Parathyroid adenoma (tissue), 2 donors: ENCODE data around the gene STAC.

Experiments used
- H2AFZ ChIP-seq: fragments of 300-600 bp; sonication (generic); one replicate; pipeline ENCODE4 v1.7.0; 2017; ENCODE audit warnings: antibody characterized with exemption, mild to moderate bottlenecking
- H3K27ac ChIP-seq: fragments of 300-600 bp; sonication (generic); one replicate; pipeline ENCODE4 v1.7.0; 2017
- H3K27me3 ChIP-seq: fragments of 300-600 bp; sonication (generic); one replicate; pipeline ENCODE4 v1.7.0; 2017; ENCODE audit warnings: low read length; ENCODE audit not compliant: control insufficient read depth, insufficient read depth
- H3K36me3 ChIP-seq: fragments of 300-600 bp; sonication (generic); one replicate; pipeline ENCODE4 v1.7.0; 2017; ENCODE audit warnings: low read length; ENCODE audit not compliant: control insufficient read depth, insufficient read depth
- H3K4me1 ChIP-seq: fragments of 300-600 bp; sonication (generic); one replicate; pipeline ENCODE4 v1.7.0; 2017; ENCODE audit warnings: control low read depth
- H3K4me2 ChIP-seq: fragments of 300-600 bp; sonication (generic); one replicate; pipeline ENCODE4 v1.7.0; 2017; ENCODE audit warnings: low read length
- H3K4me3 ChIP-seq: fragments of 300-600 bp; sonication (generic); one replicate; pipeline ENCODE4 v1.7.0; 2017; ENCODE audit warnings: low read depth, low read length
- H3K79me2 ChIP-seq: fragments of 300-600 bp; sonication (generic); one replicate; pipeline ENCODE4 v1.7.0; 2017; ENCODE audit warnings: control low read depth
- H3K9ac ChIP-seq: fragments of 300-600 bp; sonication (generic); one replicate; pipeline ENCODE4 v1.7.0; 2017; ENCODE audit warnings: mild to moderate bottlenecking
- H3K9me3 ChIP-seq: fragments of 300-600 bp; sonication (generic); one replicate; pipeline ENCODE4 v1.7.0; 2017; ENCODE audit warnings: low read length; ENCODE audit not compliant: control insufficient read depth
- CTCF ChIP-seq: fragments of 300-600 bp; sonication (generic); IDR thresholded peaks from one replicate; pipeline ENCODE4 v1.7.0; 2017; ENCODE audit warnings: antibody characterized with exemption, mild to moderate bottlenecking
- donor health status: primary hyperparathyroidism.

The STAC gene

GRCh38 chr3:36488077-36488789 lies 107.9 kb downstream of the STAC start:
- Histone ChIP-seq H3K27me3 (no peaks in the 10 kb centered on the region), H3K79me2 (no peaks in the 10 kb centered on the region), H3K4me3 (no peak overlapping the region), H2AFZ (no peak overlapping the region), H3K9ac (no peak overlapping the region), H3K36me3 (no peaks in the 10 kb centered on the region), H3K4me2 (no peak overlapping the region), H3K9me3 (no peaks in the 10 kb centered on the region), H3K27ac (no peak overlapping the region), H3K4me1 (no peaks in the 10 kb centered on the region)
- no peak for TF ChIP-seq CTCF

- Histone ChIP-seq H3K4me2 (no peak overlapping the region), H3K4me1 (no peaks in the 10 kb centered on the region), H3K36me3 (no peaks in the 10 kb centered on the region), H2AFZ (no peak overlapping the region), H3K27me3 (no peaks in the 10 kb centered on the region), H3K9me3 (no peaks in the 10 kb centered on the region), H3K9ac (no peak overlapping the region), H3K79me2 (no peaks in the 10 kb centered on the region), H3K27ac (no peak overlapping the region), H3K4me3 (no peak overlapping the region)
- TF ChIP-seq CTCF: no peak
These were observed 108.8 kb downstream of the STAC start for GRCh38 chr3:36489101-36489500.

- no peaks in the 10 kb centered on the region for H3K79me2 ChIP-seq
- no peaks in the 10 kb centered on the region for H3K9me3 ChIP-seq
- no peak overlapping the region for H2AFZ ChIP-seq
- H3K36me3 ChIP-seq: no peaks in the 10 kb centered on the region
- H3K4me2 ChIP-seq: no peak overlapping the region
- no peak overlapping the region for H3K9ac ChIP-seq
- no peak overlapping the region for H3K27ac ChIP-seq
- H3K27me3 ChIP-seq: no peaks in the 10 kb centered on the region
- TF ChIP-seq CTCF: no peak
- H3K4me3 ChIP-seq: no peak overlapping the region
- H3K4me1 ChIP-seq: no peaks in the 10 kb centered on the region
These were observed 109.5 kb downstream of the STAC start for GRCh38 chr3:36489679-36490425.

- H3K79me2 ChIP-seq: no peaks in the 10 kb centered on the region
- no peaks in the 10 kb centered on the region for H3K36me3 ChIP-seq
- H2AFZ ChIP-seq: no peak overlapping the region
- no peak overlapping the region for H3K4me3 ChIP-seq
- H3K9ac ChIP-seq: no peak overlapping the region
- no peak overlapping the region for H3K4me2 ChIP-seq
- no peak for TF ChIP-seq CTCF
- no peaks in the 10 kb centered on the region for H3K27me3 ChIP-seq
- no peaks in the 10 kb centered on the region for H3K9me3 ChIP-seq
- H3K27ac ChIP-seq: no peak overlapping the region
- H3K4me1 ChIP-seq: no peaks in the 10 kb centered on the region
These were observed 112.7 kb downstream of the STAC start for GRCh38 chr3:36493051-36493450.
